ENCODE measurements around the gene SRGAP2C.
"Not testable (repeated sequence)": the region's sequence is repeated elsewhere in the genome, so short reads cannot be mapped to it uniquely, and the experiment has no call there.

- not testable (repeated sequence) for TF ChIP-seq CTCF (IDR thresholded peaks at IDR 0.05; ENCODE audit: insufficient read depth, low read depth, low read length); EZH2 (IDR thresholded peaks at IDR 0.05; ENCODE audit: insufficient read depth, low read length)
These were observed 200.0 kb downstream of the SRGAP2C start for GRCh38 chr1:121384754-121385153.
